Fibroblast of mammary gland (primary cell): ENCODE measurements around the gene ENDOG.

ENCODE experiments used
- DNase-seq: peaks from one replicate; pipeline ENCODE4 v3.0.0-alpha.2; 2010; ENCODE audit warnings: low read depth
- H3K4me3 ChIP-seq: 2 replicates; pipeline ENCODE4 v1.5.1; 2011; ENCODE audit warnings: low read depth, mild to moderate bottlenecking, low read length, moderate library complexity; ENCODE audit not compliant: control insufficient read depth
- TF ChIP-seq, protein P1 (sequence below): conservative IDR thresholded peaks from 2 replicates; pipeline ENCODE4 v1.5.1; 2011; ENCODE audit warnings: low read depth, low read length, inconsistent platforms; ENCODE audit not compliant: control insufficient read depth, insufficient read depth

Gene ENDOG

DNA sequence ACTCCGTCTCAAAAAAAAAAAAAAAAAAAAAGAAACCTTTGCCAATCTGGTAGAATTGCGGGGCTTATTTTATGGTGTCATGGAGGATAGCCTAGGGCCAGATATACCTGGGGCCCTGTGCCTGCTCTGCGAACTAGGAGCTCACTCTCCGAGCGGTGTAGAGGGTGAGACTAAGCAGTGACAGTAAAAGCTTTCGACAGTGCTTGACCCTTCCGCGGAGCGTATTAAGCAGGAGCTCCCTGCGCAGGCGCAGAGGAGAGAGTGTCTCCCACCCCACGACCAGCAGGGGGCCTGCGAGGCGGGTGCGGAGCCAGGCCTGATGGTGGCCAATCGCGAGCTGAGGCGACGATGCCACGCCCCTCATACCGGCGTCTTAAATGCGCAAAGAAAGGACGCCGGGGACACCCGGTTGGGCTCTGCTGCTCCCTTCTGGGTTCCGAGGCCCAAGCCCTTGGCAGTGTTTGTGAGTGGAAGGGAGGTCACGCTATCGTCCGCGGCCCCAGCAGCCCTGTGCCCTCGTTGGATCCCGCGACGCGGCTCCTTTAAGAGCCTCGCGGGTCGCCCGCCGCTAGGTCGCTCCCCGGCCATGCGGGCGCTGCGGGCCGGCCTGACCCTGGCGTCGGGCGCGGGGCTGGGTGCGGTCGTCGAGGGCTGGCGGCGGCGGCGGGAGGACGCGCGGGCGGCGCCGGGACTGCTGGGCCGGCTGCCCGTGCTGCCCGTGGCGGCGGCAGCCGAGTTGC, at the start of gene ENDOG:
Gene ENDOG, plus strand, starts transcription at position 402 of the 740 bp plus-strand sequence. Its CDS starts 185 bp downstream, at position 587.
- TF ChIP-seq, protein P1, sequence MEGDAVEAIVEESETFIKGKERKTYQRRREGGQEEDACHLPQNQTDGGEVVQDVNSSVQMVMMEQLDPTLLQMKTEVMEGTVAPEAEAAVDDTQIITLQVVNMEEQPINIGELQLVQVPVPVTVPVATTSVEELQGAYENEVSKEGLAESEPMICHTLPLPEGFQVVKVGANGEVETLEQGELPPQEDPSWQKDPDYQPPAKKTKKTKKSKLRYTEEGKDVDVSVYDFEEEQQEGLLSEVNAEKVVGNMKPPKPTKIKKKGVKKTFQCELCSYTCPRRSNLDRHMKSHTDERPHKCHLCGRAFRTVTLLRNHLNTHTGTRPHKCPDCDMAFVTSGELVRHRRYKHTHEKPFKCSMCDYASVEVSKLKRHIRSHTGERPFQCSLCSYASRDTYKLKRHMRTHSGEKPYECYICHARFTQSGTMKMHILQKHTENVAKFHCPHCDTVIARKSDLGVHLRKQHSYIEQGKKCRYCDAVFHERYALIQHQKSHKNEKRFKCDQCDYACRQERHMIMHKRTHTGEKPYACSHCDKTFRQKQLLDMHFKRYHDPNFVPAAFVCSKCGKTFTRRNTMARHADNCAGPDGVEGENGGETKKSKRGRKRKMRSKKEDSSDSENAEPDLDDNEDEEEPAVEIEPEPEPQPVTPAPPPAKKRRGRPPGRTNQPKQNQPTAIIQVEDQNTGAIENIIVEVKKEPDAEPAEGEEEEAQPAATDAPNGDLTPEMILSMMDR = peak; percentile 95
- H3K4me3 ChIP-seq = peak within 1 kb of the TSS; percentile 62
- DNase-seq = peak; percentile 95

DNA sequence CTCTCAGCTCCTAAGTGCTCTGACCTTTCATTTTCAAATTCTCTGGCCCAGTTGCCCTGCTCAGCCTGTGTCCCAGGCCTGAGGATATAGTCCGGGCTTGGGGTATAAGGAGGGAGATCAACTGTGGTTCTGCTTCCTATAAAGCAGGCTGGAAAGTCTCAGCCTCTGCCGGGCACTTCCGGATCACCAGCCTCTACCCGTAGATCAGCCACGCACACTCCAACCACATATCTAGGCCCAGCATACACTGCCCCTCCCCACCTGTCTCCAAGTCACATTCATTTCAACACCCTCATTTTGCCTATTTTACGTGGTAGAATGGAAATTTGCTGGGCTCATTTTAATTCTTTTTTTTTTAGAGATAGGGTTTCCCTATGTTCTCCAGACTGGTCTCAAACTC, 49.7 kb upstream of the ENDOG start:
- TF ChIP-seq, protein P1 = no peak
- no peak for DNase-seq
- no peak overlapping the region for H3K4me3 ChIP-seq

DNA sequence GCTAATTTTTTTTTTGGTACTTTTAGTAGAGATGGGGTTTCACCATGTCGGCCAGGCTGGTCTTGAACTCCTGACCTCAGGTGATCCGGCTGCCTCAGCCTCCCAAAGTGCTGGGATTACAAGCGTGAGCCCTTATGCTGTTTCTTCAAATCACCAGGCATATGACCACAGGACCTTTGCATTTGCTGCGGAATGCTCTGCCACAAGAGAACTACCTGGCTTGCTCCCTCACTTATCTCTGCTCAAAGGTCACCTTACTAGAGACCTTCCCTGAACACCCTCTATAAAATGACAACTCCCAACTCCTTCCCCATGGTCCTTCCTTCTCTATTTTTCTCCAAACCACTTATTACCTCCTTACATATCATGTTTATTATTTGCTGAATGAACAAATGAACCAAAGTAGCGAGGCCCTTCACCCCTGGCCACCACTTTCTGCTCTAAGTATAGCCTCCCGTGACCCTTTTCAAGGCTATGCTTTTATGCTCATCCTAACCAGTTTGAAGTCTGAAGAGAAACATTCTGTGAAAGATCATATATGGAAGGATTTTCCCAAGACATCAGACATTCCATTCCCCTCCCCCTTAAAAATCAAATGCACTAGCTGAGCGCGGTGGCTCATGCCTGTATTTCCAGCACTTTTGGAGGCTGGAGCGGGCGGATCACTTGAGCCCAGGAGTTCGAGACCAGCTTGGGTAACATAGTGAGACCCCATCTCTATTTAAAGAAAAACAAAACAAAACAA, 47.8 kb upstream of the ENDOG start:
- DNase-seq = no peak
- TF ChIP-seq, protein P1 = no peak
- peak overlapping the region; percentile 92 for H3K4me3 ChIP-seq

DNA sequence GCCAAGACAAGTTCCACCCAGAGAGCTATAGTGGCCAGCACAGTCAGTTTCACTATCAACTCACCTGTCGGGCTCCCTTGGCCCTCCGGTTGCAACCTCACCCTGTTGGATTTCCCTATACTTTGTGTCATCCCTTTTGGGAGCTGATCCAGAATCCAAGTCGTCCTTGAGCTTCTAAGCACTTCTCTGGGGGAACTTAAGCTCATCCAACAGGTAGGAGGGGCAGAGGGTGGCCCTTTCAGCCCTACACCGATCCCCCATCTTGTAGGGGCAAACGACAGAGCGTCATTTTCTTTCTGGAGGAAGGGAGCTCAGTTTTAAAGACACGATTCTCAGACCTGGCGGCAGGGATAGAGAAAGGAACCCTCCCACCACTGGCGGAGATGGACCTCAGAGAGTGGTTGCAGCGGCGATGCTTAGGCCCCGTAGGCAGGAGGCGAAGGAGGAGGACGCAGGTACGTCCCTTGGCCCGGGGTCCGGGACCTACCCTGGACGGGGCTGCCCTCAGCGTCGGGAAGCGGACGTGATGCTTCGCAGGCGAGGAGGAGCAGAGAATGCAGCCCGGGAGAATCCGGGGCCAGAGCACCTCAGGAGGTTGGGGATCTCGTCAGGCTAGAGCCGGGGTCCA, 47.1 kb upstream of the ENDOG start:
- TF ChIP-seq, protein P1 = no peak
- DNase-seq = peak; percentile 16
- peak overlapping the region; percentile 92 for H3K4me3 ChIP-seq

DNA sequence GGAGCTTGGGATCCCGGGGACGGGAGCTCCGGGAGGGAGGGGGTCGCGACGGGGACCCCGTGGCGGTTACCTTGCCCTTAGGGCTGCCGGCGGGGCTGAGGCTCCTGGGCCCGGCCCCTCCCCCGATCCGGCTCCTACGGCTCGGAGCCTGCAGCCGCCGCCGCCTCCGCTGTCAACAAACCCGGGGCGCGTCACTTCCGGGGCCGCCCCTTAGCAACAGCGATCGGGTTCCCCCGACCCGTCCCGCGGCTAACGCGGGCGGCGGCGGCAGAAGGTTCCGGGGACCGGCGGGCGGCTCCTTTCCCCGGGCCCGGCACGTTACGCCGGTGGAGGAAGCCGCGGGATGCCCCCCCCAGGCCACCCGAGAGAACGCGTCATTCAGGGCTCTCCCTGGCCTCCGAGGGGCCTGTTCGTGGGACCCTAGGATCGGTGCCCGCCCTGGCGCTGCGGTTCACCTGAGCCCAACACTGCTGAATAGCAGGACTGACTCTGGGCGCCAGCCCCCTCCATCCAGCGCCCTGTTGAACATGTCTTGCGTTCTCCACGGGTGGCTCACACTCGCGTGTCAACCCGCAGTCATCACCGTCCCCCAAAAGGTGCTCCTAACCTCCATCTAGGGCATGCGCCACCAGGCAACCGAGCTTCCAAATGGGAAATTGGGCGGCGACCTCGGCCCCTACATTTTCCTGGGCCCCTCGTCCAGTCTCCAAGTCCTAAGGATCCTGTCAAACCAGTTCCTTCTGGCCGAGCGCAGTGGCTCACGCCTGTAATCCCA, 46.4 kb upstream of the ENDOG start, which contains the start of gene ZER1:
Gene ZER1, minus strand, starts transcription at position 183 of the 775 bp plus-strand sequence. CDS start 16,362 bp downstream, outside the sequence.
- TF ChIP-seq, protein P1 = no peak
- peak within 1 kb of the TSS; percentile 92 for H3K4me3 ChIP-seq
- DNase-seq = peak; percentile 81

DNA sequence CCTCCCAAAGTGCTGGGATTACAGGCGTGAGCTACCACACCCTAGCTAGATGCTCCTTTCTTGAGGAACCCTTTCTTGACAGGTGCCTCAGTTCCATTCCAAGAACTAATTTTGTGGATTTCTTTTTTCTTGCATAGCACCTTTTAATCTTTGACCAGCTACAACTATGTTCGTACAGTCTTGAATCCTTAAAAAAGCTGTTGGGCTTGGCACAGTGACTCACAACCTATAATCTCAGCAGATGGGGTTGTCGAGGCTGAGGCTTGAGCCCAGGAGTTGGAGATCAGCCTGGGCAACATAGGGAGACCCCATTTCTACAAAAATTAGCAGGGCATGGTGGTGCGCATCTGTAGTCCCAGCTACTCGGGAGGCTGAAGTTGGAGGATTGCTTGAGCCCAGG, 45.3 kb upstream of the ENDOG start:
- TF ChIP-seq, protein P1 = no peak
- DNase-seq = no peak
- H3K4me3 ChIP-seq = no peak overlapping the region
